Activated naive CD8-positive, alpha-beta T cell treated with anti-CD3 and anti-CD28 coated beads for 36 hours (primary cell): ENCODE results near the gene NRIP2. TPM values are rescaled to one million over a fixed set of nuclear protein-coding genes. Genes with fewer than 3 reads are reported as not detected.

Source experiments
- DNase-seq: peaks from one replicate; pipeline ENCODE4 v3.0.0; 2021
- H3K27ac Mint-ChIP-seq: one replicate; pipeline ENCODE4 v1.8.0; 2022; ENCODE audit warnings: mild to moderate bottlenecking, moderate library complexity, mixed read lengths
- H3K27me3 Mint-ChIP-seq: one replicate; pipeline ENCODE4 v1.8.0; 2022; ENCODE audit warnings: mild to moderate bottlenecking, mixed read lengths
- H3K36me3 Mint-ChIP-seq: one replicate; pipeline ENCODE4 v1.8.0; 2021; ENCODE audit warnings: mild to moderate bottlenecking, mixed read lengths
- H3K4me1 Mint-ChIP-seq: one replicate; pipeline ENCODE4 v1.8.0; 2021; ENCODE audit warnings: mixed read lengths
- H3K4me3 Mint-ChIP-seq: one replicate; pipeline ENCODE4 v1.8.0; 2022; ENCODE audit warnings: mild to moderate bottlenecking, moderate library complexity, mixed read lengths
- H3K9me3 Mint-ChIP-seq: one replicate; pipeline ENCODE4 v1.8.0; 2022; ENCODE audit warnings: mixed read lengths
- total RNA-seq, 2 experiments: library from RNA; stranded (reverse); gene quantifications; one replicate each; pipeline ENCODE4 v1.2.3, GENCODE V29; 2021

Gene NRIP2
- total RNA-seq, 2 experiments from 2014 or later = not detected

DNA sequence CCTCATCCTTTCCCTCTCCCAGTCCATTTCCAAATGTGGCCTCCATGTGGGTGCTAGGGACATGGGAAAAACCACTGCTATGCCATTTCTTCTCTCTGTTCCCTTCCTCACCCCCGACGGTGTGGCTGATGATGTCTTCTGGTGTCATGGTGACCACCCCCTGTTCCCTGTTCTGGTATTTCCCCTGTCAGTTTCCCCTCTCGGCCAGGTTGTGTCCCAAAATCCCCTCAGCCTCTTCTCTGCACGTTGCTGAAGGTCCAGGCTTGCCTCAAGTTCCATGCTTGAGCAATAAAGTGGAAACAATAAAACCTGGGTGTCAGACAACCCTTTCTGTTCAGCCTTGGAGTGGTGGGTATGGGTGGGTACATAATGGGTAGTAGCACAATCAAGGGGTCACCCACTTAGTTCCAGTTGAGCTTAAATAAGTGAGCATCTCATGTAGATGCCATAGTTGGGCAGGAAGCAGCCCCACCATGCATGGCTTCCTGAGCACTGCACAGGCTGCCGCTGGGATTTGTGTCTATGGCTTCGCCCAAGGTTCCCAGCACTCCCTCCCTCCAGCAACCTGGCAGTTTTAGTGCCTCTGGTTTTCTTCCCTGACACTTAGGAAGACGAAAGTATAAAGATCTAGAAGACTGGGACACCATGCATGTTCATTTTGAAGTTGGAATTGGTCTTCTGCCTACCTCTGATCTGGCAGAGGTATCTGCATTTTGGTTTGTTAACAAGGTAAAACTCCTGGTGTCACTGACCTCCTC lies 31.0 kb downstream of the NRIP2 start:
- peaks cover 40% of the 10 kb centered on the region for H3K36me3 Mint-ChIP-seq
- no peaks in the 10 kb centered on the region for H3K27me3 Mint-ChIP-seq
- no peak for DNase-seq
- peak overlapping the region; percentile 1 for H3K27ac Mint-ChIP-seq
- no peaks in the 10 kb centered on the region for H3K9me3 Mint-ChIP-seq
- no peak overlapping the region for H3K4me3 Mint-ChIP-seq
- peaks cover 9% of the 10 kb centered on the region for H3K4me1 Mint-ChIP-seq

GRCh38 chr12:2801044-2801783 lies 33.6 kb downstream of the NRIP2 start:
- no peaks in the 10 kb centered on the region for H3K27me3 Mint-ChIP-seq
- no peak overlapping the region for H3K27ac Mint-ChIP-seq
- H3K36me3 Mint-ChIP-seq = peaks cover 62% of the 10 kb centered on the region
- no peak overlapping the region for H3K4me3 Mint-ChIP-seq
- no peaks in the 10 kb centered on the region for H3K9me3 Mint-ChIP-seq
- peaks cover 30% of the 10 kb centered on the region for H3K4me1 Mint-ChIP-seq
- DNase-seq = no peak

DNA sequence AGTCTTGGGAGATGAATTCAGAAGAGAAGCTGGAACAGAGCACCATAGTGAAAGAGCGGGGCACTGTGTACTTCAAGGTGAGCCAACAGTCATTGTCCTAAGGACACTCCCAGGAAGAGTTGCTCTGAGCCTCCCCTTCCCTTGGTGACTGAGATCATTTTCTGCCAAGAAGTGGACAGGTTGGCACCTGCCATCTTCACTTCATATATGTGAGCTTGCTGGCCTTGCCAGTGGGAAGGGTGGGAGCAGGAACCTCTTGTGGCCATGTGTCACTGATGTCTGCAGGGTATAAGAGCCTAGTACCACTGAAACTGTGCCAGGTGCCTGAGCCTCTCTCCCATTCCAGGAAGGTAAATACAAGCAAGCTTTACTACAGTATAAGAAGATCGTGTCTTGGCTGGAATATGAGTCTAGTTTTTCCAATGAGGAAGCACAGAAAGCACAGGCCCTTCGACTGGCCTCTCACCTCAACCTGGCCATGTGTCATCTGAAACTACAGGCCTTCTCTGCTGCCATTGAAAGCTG lies 34.7 kb downstream of the NRIP2 start:
- no peak for DNase-seq
- Mint-ChIP-seq H3K4me1 (peaks cover 28% of the 10 kb centered on the region), H3K27me3 (no peaks in the 10 kb centered on the region), H3K36me3 (peaks cover 62% of the 10 kb centered on the region), H3K9me3 (no peaks in the 10 kb centered on the region), H3K4me3 (peak overlapping the region; percentile 4), H3K27ac (peak overlapping the region; percentile 67)

- DNase-seq = no peak
- H3K27ac Mint-ChIP-seq = peak overlapping the region; percentile 79
- H3K36me3 Mint-ChIP-seq = peaks cover 54% of the 10 kb centered on the region
- no peaks in the 10 kb centered on the region for H3K27me3 Mint-ChIP-seq
- no peaks in the 10 kb centered on the region for H3K9me3 Mint-ChIP-seq
- peak overlapping the region; percentile 93 for H3K4me3 Mint-ChIP-seq
- H3K4me1 Mint-ChIP-seq = peaks cover 32% of the 10 kb centered on the region
Observed at GRCh38 chr12:2797721-2798418, 37.0 kb downstream of the NRIP2 start.

GRCh38 chr12:2796187-2796666 lies 38.6 kb downstream of the NRIP2 start:
- Mint-ChIP-seq H3K27me3 (no peaks in the 10 kb centered on the region), H3K27ac (peak overlapping the region; percentile 79), H3K9me3 (no peaks in the 10 kb centered on the region), H3K4me1 (peaks cover 35% of the 10 kb centered on the region), H3K4me3 (peak overlapping the region; percentile 93), H3K36me3 (peaks cover 45% of the 10 kb centered on the region)
- no peak for DNase-seq

- no peaks in the 10 kb centered on the region for H3K27me3 Mint-ChIP-seq
- DNase-seq = peak; percentile 80
- no peaks in the 10 kb centered on the region for H3K9me3 Mint-ChIP-seq
- H3K36me3 Mint-ChIP-seq = peaks cover 42% of the 10 kb centered on the region
- peak overlapping the region; percentile 79 for H3K27ac Mint-ChIP-seq
- peaks cover 35% of the 10 kb centered on the region for H3K4me1 Mint-ChIP-seq
- H3K4me3 Mint-ChIP-seq = peak overlapping the region; percentile 93
Observed at GRCh38 chr12:2795291-2796186, 39.3 kb downstream of the NRIP2 start.

- H3K4me1 Mint-ChIP-seq = peaks cover 34% of the 10 kb centered on the region
- no peaks in the 10 kb centered on the region for H3K27me3 Mint-ChIP-seq
- DNase-seq = peak; percentile 90
- no peaks in the 10 kb centered on the region for H3K9me3 Mint-ChIP-seq
- peaks cover 37% of the 10 kb centered on the region for H3K36me3 Mint-ChIP-seq
- H3K4me3 Mint-ChIP-seq = peak within 1 kb of the TSS; percentile 93
- H3K27ac Mint-ChIP-seq = peak within 1 kb of the TSS; percentile 79
Observed at GRCh38 chr12:2794736-2795289, 40.0 kb downstream of the NRIP2 start, which contains the start of gene FKBP4. FKBP4 (plus strand) TSS chr12:2794970; CDS start chr12:2795140, 170 bp downstream.

DNA sequence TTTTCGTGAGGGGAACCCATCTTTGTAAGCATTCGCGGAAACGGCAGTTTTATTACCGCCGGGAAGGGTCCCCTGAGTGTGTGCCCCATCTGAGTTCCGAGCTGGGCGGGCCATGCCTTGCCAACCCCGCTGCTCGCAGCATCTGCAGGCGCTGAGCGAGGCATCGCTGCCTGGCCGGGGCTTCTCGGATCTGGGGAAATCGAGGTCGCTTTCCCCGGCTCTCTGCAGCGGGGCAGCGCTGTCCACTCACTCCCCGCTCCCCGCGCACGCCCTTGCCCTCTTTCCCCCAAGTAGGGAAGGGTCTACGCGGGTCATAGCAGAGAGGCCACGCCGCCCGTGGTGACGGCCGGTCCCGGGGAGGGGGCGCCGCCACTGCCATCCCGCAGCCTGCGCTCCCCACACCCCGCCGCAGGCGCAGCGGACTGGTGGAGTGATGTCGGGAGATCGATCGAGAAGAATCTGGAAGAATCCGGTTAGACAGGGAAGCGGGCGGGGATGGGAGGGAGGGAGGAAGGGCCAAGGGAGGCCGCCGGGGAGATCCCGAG lies 40.6 kb downstream of the NRIP2 start:
- H3K4me3 Mint-ChIP-seq = peak overlapping the region; percentile 74
- H3K27me3 Mint-ChIP-seq = no peaks in the 10 kb centered on the region
- no peak overlapping the region for H3K27ac Mint-ChIP-seq
- H3K9me3 Mint-ChIP-seq = no peaks in the 10 kb centered on the region
- H3K36me3 Mint-ChIP-seq = peaks cover 32% of the 10 kb centered on the region
- DNase-seq = peak; percentile 31
- H3K4me1 Mint-ChIP-seq = peaks cover 32% of the 10 kb centered on the region

DNA sequence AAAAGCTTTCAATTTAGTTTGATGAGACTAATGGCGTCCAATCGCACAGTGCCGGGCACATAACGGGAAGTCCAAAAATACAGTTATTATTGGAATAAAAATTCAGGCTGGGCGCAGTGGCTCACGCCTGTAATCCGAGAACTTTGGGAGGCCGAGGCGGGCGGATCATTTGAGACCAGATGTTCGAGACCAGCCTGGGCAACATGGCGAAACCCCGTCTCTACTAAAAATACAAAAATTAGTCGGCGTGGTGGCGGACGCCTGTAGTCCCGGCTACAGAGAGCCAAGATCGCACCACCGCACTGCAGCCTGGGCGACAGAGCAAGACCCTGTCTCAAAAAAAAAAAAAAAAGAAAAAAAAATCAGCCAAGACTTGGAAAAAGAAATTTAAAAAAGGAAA lies 41.3 kb downstream of the NRIP2 start:
- Mint-ChIP-seq H3K27ac (no peak overlapping the region), H3K27me3 (no peaks in the 10 kb centered on the region), H3K4me1 (peaks cover 26% of the 10 kb centered on the region), H3K36me3 (peaks cover 25% of the 10 kb centered on the region), H3K9me3 (no peaks in the 10 kb centered on the region), H3K4me3 (peak overlapping the region; percentile 74)
- DNase-seq = no peak

DNA sequence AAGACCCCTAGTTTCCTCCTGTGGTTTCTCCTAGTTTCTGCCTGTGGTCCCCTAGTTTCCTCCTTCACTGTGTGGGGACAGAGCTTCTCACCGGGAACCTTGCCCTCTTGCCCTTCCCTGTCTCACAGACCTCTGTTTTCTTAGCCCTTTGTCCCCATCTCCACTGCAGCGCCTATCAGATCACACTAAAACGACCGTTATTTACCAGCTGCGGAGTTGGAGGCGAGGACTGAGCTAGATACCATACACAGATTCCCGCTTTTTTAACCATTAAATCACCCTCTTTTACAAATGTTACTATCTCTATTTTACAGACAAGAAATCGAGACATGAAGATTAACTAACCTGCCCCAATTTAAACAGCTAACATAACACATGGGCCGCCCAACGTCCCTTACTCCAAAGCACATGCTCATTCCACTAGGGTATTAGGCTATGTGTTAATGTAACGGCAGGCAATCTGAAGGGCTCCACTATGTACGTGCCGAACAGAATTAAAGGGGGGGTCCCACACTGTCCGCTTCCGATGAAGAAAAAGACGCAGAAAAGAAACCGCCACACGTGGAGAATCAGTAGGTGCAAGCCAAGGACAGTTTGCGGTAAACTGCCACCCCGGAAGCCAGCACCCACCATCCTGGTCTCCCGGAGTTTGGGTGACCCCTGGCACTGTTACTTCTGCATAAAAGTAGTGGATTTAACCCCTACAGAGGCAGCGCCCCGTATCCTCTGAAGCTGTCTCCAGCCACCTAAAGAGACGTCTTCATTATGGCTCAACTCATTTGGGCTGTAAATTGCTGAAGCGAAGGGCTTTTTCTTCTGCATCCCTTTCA lies 41.9 kb downstream of the NRIP2 start:
- H3K4me3 Mint-ChIP-seq = peak overlapping the region; percentile 74
- H3K36me3 Mint-ChIP-seq = peaks cover 19% of the 10 kb centered on the region
- peaks cover 20% of the 10 kb centered on the region for H3K4me1 Mint-ChIP-seq
- H3K9me3 Mint-ChIP-seq = no peaks in the 10 kb centered on the region
- no peak for DNase-seq
- no peaks in the 10 kb centered on the region for H3K27me3 Mint-ChIP-seq
- H3K27ac Mint-ChIP-seq = no peak overlapping the region

GRCh38 chr12:2791089-2791488 lies 43.7 kb downstream of the NRIP2 start:
- Mint-ChIP-seq H3K4me3 (no peak overlapping the region), H3K9me3 (no peaks in the 10 kb centered on the region), H3K4me1 (peaks cover 8% of the 10 kb centered on the region), H3K27ac (no peak overlapping the region), H3K36me3 (peaks cover 2% of the 10 kb centered on the region), H3K27me3 (no peaks in the 10 kb centered on the region)
- DNase-seq = no peak

DNA sequence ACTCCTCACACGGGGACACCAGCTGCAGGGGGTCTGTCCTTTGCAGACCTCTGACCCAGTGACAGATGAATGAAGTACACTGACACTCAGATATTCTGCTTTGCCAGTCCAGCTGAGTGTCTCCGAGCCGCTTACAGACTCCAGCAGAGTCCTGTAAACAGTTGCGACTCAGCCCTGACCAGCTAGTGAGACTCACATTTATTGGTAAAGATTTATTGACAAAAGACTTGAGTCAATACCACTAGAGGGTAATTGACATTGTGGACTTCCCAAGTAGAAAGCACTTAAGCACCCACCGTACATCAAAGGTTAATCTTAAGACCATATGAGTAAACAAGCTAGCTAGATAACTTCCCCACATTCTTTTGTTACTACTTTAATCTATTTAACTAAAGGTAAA lies 49.8 kb downstream of the NRIP2 start:
- Mint-ChIP-seq H3K27ac (no peak overlapping the region), H3K36me3 (no peaks in the 10 kb centered on the region), H3K9me3 (no peaks in the 10 kb centered on the region), H3K27me3 (peaks cover 11% of the 10 kb centered on the region), H3K4me1 (peaks cover 11% of the 10 kb centered on the region), H3K4me3 (no peak overlapping the region)
- no peak for DNase-seq
